ENCODE measurements around the gene MFAP1.

DNA sequence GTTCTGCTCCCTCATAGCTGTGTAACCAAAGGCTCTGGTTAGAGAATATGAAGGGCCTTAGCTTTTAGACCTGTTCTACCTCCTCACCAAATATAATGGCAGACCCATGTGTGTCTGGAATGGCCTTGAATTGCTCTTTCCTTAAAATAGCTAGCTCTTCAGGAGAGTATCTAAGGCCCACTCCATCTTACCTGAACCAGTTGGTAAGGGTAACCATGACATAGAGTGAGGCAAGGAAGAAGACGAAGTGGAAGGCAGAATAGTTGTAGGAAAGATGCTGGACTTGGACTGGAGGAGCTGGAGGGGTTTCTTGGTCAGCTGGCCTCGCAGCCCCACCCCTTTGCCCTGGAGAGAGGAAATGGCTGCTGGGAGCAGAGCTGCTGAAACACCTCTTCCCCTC, 29.3 kb downstream of the MFAP1 start:
- TF ChIP-seq POLR2A (IDR thresholded peaks at IDR 0.05): no peak
- no peak for TF ChIP-seq CTCF (IDR thresholded peaks at IDR 0.05)
